Liver (tissue), 9 donors: ENCODE measurements around the gene PROX1. TPM values are rescaled to one million over a fixed set of nuclear protein-coding genes. Genes with fewer than 3 reads are reported as not detected.

Source experiments
- DNase-seq: peaks from one replicate; pipeline ENCODE4 v3.0.0-alpha.2; 2017; ENCODE audit warnings: low spot score
- H3K27ac ChIP-seq, 2 donors: one replicate each; pipeline ENCODE4 v1.7.0; 2013; ENCODE audit warnings: inconsistent platforms in 2 of 2, low read length in 2 of 2, control low read depth in 1 of 2, low read depth in 1 of 2, mild to moderate bottlenecking in 1 of 2
- H3K27me3 ChIP-seq, 4 donors: one replicate each; pipeline versions ENCODE4 v1.6.1 to v1.7.0; 2013; ENCODE audit warnings: low read length in 3 of 4, inconsistent platforms in 1 of 4, mild to moderate bottlenecking in 1 of 4, moderate library complexity in 1 of 4; ENCODE audit not compliant: control insufficient read depth in 4 of 4, insufficient read depth in 4 of 4
- H3K36me3 ChIP-seq, 4 donors: one replicate each; pipeline versions ENCODE4 v1.6.1 to v1.7.0; 2013; ENCODE audit warnings: low read length in 3 of 4, mild to moderate bottlenecking in 3 of 4, low read depth in 1 of 4, moderate library complexity in 1 of 4; ENCODE audit not compliant: control insufficient read depth in 4 of 4, insufficient read depth in 3 of 4
- H3K4me1 ChIP-seq, 4 donors: one replicate each; pipeline versions ENCODE4 v1.6.1 to v1.7.0; 2013; ENCODE audit warnings: low read length in 3 of 4, mild to moderate bottlenecking in 3 of 4, moderate library complexity in 1 of 4; ENCODE audit not compliant: control insufficient read depth in 4 of 4, insufficient read depth in 4 of 4
- H3K4me3 ChIP-seq, 3 donors: one replicate each; pipeline versions ENCODE4 v1.6.1 to v1.7.0; 2013; ENCODE audit warnings: low read length in 3 of 3, control low read depth in 1 of 3, low read depth in 1 of 3, mild to moderate bottlenecking in 1 of 3
- H3K9ac ChIP-seq, 2 donors: one replicate each; pipeline ENCODE4 v1.7.0; 2013; ENCODE audit warnings: low read length in 2 of 2, mild to moderate bottlenecking in 2 of 2, moderate library complexity in 2 of 2, control low read depth in 1 of 2, low read depth in 1 of 2
- H3K9me3 ChIP-seq, 4 donors: one replicate each; pipeline versions ENCODE4 v1.6.1 to v1.7.0; 2013; ENCODE audit warnings: low read length in 3 of 4; ENCODE audit not compliant: control insufficient read depth in 4 of 4
- ATF3 ChIP-seq: IDR thresholded peaks from 2 replicates; pipeline ENCODE4 v1.6.1; 2016; ENCODE audit warnings: antibody characterized with exemption
- GABPA ChIP-seq, 2 donors: IDR thresholded peaks in 1 of 2; conservative IDR thresholded peaks in 1 of 2; 2 replicates each; pipeline ENCODE4 v1.6.1; 2016; ENCODE audit warnings: antibody characterized with exemption in 2 of 2, mild to moderate bottlenecking in 1 of 2, moderate library complexity in 1 of 2
- HNF4A ChIP-seq, 2 donors: conservative IDR thresholded peaks; 2 replicates each; pipeline ENCODE4 v1.6.1; 2016; ENCODE audit warnings: antibody characterized with exemption in 2 of 2, mild to moderate bottlenecking in 2 of 2
- HNF4G ChIP-seq: IDR thresholded peaks from 2 replicates; pipeline ENCODE4 v1.6.1; 2016; ENCODE audit warnings: antibody characterized with exemption
- JUND ChIP-seq, 2 donors: IDR thresholded peaks; 2 replicates each; pipeline ENCODE4 v1.6.1; 2016; ENCODE audit warnings: antibody characterized with exemption in 2 of 2
- MAX ChIP-seq: IDR thresholded peaks from 2 replicates; pipeline ENCODE4 v1.6.1; 2016; ENCODE audit warnings: antibody characterized with exemption
- NR2F2 ChIP-seq: IDR thresholded peaks from 2 replicates; pipeline ENCODE4 v1.6.1; 2016; ENCODE audit warnings: antibody characterized with exemption
- RAD21 ChIP-seq, 2 donors: IDR thresholded peaks; 2 replicates each; pipeline ENCODE4 v1.6.1; 2016; ENCODE audit warnings: antibody characterized with exemption in 2 of 2, mild to moderate bottlenecking in 2 of 2
- REST ChIP-seq: IDR thresholded peaks from 2 replicates; pipeline ENCODE4 v1.6.1; 2016; ENCODE audit warnings: antibody characterized with exemption, mild to moderate bottlenecking
- SP1 ChIP-seq: IDR thresholded peaks from 2 replicates; pipeline ENCODE4 v1.6.1; 2018; ENCODE audit warnings: antibody characterized with exemption, mild to moderate bottlenecking
- TAF1 ChIP-seq: conservative IDR thresholded peaks from 2 replicates; pipeline ENCODE4 v1.6.1; 2016; ENCODE audit warnings: antibody characterized with exemption, mild to moderate bottlenecking
- YY1 ChIP-seq: IDR thresholded peaks from 2 replicates; pipeline ENCODE4 v1.6.1; 2016; ENCODE audit warnings: antibody characterized with exemption, mild to moderate bottlenecking
- ZBTB33 ChIP-seq: IDR thresholded peaks from 2 replicates; pipeline ENCODE4 v1.6.1; 2016; ENCODE audit warnings: antibody characterized with exemption
- WGBS: extraction: QIAGEN DNeasy Blood & Tissue Kit; methylation state at CpG from one replicate; pipeline ENCODE4 v1.1.7; 2013; 5-methylcytosine and 5-hydroxymethylcytosine counted together
- polyA plus RNA-seq, 2 donors: library from polyadenylated mRNA; stranded (reverse) in 1 of 2; unstranded in 1 of 2; fragments of 200-250 nt in 1 of 2; fragments of >200 nt in 1 of 2; fragmentation: Nextera tagmentation in 1 of 2; extraction: Ambion mirVana in 1 of 2; gene quantifications; one replicate each; pipeline versions ENCODE4 v1.2.1 to v1.2.3, GENCODE V29; 2013 to 2015
- total RNA-seq, 2 donors: library from RNA; depleted of rRNA; stranded (reverse); fragments of >200 nt; gene quantifications; one replicate each; pipeline ENCODE4 v1.2.3, GENCODE V29; 2014
- donor health status: healthy.
- donor health status: healthy.
- donor health status: healthy.
- donor health status: healthy.
- donor health status: healthy.

The PROX1 gene
- total and polyA plus RNA-seq, 4 donors: 18.3 to 101 (median 31.3) TPM

- H3K9me3 ChIP-seq: no peaks in the 10 kb centered on the region
- no peak for DNase-seq
- peak overlapping the region; percentile 28 to 50 for H3K27ac ChIP-seq
- no peaks in the 10 kb centered on the region for H3K27me3 ChIP-seq
- peaks cover 3 to 41% (median 32%) of the 10 kb centered on the region in 4 donors for H3K36me3 ChIP-seq
- no peak overlapping the region for H3K4me3 ChIP-seq
- no peak overlapping the region for H3K9ac ChIP-seq
- peaks cover 9 to 84% (median 51%) of the 10 kb centered on the region in 4 donors for H3K4me1 ChIP-seq
- WGBS: 25% methylated on average over 8 of the region's 8 CpGs
- TF ChIP-seq HNF4A (conservative IDR thresholded peaks at IDR 0.05) (peak; percentile 49 to 60), ATF3 (peak; percentile 16), SP1 (peak; percentile 11), JUND (IDR thresholded peaks at IDR 0.05) (peak in 1 of 2 donors; percentile 13), HNF4G (no peak), YY1 (peak; percentile 33)
These were observed 30.9 kb downstream of the PROX1 start for GRCh38 chr1:214018386-214019268.

- WGBS: 90% methylated on average over 13 of the region's 13 CpGs
- no peaks in the 10 kb centered on the region for H3K9me3 ChIP-seq
- peaks cover 3 to 46% (median 30%) of the 10 kb centered on the region in 4 donors for H3K36me3 ChIP-seq
- no peak for DNase-seq
- H3K9ac ChIP-seq: no peak overlapping the region
- TF ChIP-seq ATF3 (no peak), HNF4A (conservative IDR thresholded peaks at IDR 0.05) (no peak), REST (no peak), HNF4G (no peak), RAD21 (IDR thresholded peaks at IDR 0.05) (no peak), MAX (no peak), JUND (IDR thresholded peaks at IDR 0.05) (no peak), TAF1 (no peak), GABPA (IDR thresholded peaks at IDR 0.05 in 1 of 2, conservative IDR thresholded peaks at IDR 0.05 in 1 of 2) (no peak), NR2F2 (no peak)
- H3K4me3 ChIP-seq: no peak overlapping the region
- H3K27me3 ChIP-seq: no peaks in the 10 kb centered on the region
- H3K27ac ChIP-seq: peak overlapping the region in 1 of 2 donors; percentile 8
- peaks cover 9 to 84% (median 57%) of the 10 kb centered on the region in 4 donors for H3K4me1 ChIP-seq
These were observed 31.7 kb downstream of the PROX1 start for GRCh38 chr1:214019499-214019898.

GRCh38 chr1:214021321-214021720, 33.5 kb downstream of the PROX1 start:
- 88% methylated on average over 3 of the region's 3 CpGs for WGBS
- peak overlapping the region; percentile 11 to 27 for H3K27ac ChIP-seq
- peaks cover 11 to 81% (median 57%) of the 10 kb centered on the region in 4 donors for H3K4me1 ChIP-seq
- no peak for TF ChIP-seq GABPA (IDR thresholded peaks at IDR 0.05 in 1 of 2, conservative IDR thresholded peaks at IDR 0.05 in 1 of 2)
- TF ChIP-seq ZBTB33: no peak
- TF ChIP-seq YY1: no peak
- TF ChIP-seq JUND (IDR thresholded peaks at IDR 0.05): no peak
- no peak for TF ChIP-seq REST
- no peak for TF ChIP-seq HNF4G
- TF ChIP-seq HNF4A (conservative IDR thresholded peaks at IDR 0.05): no peak
- no peak for TF ChIP-seq SP1
- no peak for TF ChIP-seq MAX
- TF ChIP-seq RAD21 (IDR thresholded peaks at IDR 0.05): no peak
- no peak for TF ChIP-seq NR2F2
- no peak for TF ChIP-seq TAF1

More at GRCh38 chr1:214021321-214021720, 33.5 kb downstream of the PROX1 start:
- H3K9ac ChIP-seq: no peak overlapping the region
- H3K9me3 ChIP-seq: no peaks in the 10 kb centered on the region
- H3K36me3 ChIP-seq: peaks cover 2 to 43% (median 17%) of the 10 kb centered on the region in 4 donors
- H3K27me3 ChIP-seq: no peaks in the 10 kb centered on the region
- H3K4me3 ChIP-seq: no peak overlapping the region
- DNase-seq: no peak
